ENCODE data around the gene ITPR2.
"Not testable (repeated sequence)": the region's sequence is repeated elsewhere in the genome, so short reads cannot be mapped to it uniquely, and the experiment has no call there.

ITPR2 gene

GRCh38 chr12:26654623-26655022 is 178.4 kb downstream of the ITPR2 start:
- FAIRE-seq = no peak

GRCh38 chr12:26651566-26652188 is 181.3 kb downstream of the ITPR2 start:
- peak; percentile 88 for FAIRE-seq

- FAIRE-seq = no peak
These were observed 182.0 kb downstream of the ITPR2 start for GRCh38 chr12:26651036-26651435.

DNA sequence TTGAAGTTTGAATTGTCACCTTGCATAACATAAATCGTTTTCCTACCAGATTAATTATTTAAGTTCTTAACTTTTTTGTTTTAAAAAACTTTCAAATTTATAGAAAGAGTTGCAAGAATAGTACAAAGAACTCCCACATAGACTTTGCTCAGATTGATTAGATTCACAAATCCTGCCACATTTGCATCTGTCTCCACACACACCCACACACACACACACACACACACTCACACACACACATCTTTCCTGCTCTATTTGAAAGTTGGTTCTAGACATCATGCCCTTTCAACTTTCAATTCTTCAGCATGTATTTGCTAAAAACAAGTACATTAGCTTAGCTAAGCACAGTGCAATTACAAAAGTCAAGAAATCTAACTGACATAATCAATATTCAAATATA is 184.0 kb downstream of the ITPR2 start:
- no peak for FAIRE-seq

- no peak for FAIRE-seq
These were observed 184.4 kb downstream of the ITPR2 start for GRCh38 chr12:26648584-26648983.

DNA sequence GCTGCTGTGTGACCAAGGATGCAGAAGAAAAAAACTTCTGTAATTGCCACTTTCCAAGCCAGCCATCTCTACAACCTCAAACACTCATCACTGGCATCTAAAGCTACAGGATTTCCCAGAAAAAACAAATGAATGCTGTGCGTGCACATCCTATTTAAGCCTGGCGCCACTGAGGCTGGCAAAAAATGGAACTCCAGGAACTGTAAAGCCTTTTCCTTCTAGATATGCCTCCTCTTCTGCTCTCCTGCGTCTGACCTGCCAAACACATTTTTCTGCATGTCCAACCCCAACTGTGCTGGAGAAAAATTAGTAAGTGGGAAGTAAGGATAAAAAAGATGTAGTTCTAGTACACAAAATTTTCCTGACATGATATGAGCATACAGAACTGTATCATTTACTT is 184.9 kb downstream of the ITPR2 start:
- FAIRE-seq = no peak

DNA sequence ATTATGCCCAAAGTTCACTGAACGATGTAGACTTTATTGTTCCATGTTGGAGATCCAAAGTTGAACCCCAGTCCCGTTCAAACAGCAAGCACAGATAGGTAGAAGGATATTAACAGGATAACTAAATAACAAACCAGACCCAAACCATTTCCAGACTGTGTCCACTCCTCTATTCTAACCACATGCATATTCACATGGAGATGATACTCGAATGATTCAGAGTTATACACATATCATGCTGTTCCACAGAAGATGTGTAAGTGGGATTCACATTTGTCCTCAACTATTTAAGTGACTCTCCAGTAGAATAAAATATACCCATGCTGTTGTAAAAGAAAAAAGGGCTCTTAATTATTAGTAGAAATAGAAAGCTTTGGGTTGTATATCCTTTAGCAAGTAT is 185.9 kb downstream of the ITPR2 start:
- FAIRE-seq = no peak

- FAIRE-seq = no peak
These were observed 186.4 kb downstream of the ITPR2 start for GRCh38 chr12:26646571-26646970.

GRCh38 chr12:26644376-26644775 is 188.6 kb downstream of the ITPR2 start:
- FAIRE-seq = not testable (repeated sequence)

DNA sequence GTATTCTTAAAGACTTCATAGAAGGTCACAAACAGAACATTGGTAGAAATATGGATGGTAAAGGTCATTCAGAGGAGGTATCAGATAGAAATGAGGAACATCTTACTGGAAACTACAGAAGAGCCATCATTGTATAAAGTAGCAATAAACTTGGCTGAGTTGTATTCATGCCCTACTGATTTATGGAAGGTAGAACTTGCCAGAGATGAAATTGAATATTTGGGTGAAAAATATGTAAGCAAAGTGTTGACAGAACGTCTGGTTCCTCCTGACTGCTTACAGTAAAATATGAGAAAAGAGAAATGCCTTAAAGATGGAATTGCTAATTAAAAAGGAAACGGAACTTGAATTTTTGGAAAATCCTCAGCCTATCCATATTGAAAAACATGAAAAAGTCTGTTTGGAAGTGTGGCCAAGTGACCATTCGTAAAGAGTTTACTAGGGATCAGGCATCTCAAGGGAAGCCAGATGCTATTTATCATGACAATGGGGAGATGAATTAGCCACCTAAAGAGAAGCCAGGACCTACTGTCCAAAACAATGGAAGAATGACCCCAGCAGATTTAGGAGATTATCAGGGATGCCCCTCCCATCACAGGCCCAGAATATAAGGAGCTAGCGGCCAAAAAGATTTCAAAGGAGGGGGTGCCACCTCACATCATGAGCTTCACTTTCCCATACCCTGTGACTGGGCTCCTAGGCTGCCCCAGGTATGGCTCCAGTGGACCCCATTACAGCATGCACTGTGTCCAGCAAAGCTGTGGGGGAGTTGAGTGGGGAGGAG is 189.3 kb downstream of the ITPR2 start:
- FAIRE-seq = no peak

DNA sequence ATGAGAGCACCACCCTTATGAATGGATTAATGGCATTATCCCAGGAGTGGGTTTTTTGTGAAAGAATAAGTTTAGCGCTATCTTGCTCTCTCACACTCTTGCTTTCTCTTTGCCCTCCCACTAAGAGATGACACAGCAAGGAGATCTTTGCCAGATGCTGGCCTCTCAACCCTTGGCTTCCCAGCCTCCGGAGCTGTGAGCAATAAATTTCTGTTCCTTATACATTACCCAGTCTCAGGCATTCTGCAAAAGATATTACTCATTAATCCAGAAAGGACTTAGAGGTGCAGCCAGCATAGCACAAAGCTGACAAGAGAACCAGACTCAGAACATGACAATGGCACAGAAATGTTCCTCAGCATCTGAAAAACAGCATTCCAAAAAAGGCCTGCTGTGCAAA is 190.6 kb downstream of the ITPR2 start:
- FAIRE-seq = no peak

DNA sequence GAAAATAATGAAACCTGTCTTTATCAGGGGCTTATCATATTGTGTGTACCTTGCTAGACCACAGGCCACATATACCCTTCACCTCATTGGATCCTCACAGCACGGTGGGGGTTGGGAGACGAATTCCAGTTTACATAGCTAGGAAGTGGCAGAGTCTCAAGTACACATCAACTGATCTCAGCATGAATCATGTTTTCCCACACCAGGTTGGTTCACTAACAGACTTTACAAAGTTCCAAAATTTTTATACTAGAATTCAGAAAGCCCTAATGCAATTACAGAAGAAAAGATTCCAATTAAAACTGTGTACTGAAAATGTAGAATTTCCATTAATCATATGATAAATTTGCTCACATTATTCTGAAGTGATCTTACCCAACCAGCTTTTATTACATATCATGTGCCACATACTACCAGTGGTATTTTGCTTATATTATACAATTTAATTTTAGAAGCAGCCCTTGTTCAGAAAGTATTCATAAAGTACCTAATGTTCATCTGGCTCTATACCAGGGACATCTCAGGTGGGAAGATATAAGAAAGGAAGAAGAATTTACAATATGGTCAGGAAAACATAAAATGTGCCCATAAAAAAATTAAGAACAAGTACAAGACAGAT is 196.2 kb downstream of the ITPR2 start:
- FAIRE-seq = no peak

DNA sequence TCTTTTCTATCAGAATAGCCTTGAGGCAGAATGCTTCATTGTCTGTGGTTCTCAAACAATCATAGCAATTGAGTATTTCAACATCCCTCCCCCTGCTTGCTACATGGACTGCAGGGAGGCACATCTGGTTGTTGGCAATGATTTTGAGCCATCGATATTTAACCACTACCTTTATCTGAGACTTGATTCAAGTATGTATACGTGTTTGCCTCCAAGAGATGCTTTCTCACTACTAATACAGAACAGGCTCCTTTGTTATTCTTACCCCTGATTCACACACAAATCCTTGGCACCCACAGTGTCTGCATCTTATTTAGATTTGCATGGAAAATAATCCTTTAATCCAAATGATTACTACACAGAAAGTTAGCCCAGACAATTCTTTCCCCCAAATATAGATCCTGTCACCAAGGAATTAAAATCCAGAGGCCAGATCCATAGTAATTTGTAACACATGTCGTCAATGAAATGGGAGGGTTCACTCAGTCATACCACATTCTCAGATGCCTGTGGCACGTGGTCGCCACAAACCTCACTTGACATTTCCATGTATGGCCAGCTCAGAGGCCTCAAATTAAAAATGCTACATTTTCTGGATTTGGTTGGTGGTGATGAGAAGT is 199.3 kb downstream of the ITPR2 start:
- FAIRE-seq = no peak

DNA sequence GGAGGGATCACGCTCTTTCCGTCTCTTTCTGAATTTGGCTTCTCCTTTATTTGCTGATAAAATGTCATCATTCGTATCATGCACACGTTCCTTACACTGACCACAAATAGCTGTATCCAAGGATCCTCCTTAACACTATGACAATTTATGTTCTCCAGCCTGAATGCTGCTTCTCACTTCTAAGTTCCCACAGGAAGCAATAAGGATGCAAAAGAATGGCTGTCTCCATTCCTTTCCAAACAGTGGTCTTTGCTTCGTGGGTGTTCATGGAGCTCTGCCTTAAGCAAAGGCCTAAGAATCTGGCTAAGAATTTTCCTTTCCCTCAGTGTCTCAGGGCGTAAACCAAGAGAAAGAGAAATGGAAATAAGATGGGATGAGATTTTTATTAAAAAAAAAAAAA is 200.2 kb downstream of the ITPR2 start:
- no peak for FAIRE-seq

DNA sequence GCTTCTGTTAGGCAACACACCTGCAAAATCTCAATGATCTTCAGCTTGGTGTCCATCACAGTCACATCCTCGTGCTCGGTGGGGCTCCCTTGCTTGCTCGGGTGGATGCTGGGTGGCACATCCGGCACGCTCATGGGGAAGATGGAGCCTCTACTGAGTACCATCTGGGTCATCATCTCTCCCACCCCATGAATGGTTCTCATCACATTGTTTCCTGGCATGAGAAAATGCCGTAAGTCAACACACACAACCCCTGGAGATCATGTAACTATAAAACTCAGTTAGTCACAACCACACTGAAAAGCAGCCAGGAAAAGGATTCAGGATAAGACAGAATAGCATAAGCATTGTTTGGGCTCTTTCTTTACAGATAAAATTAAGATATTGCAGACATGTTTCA is 201.1 kb downstream of the ITPR2 start:
- FAIRE-seq = no peak

GRCh38 chr12:26630546-26631027 is 202.4 kb downstream of the ITPR2 start:
- no peak for FAIRE-seq

GRCh38 chr12:26629864-26630263 is 203.1 kb downstream of the ITPR2 start:
- no peak for FAIRE-seq

DNA sequence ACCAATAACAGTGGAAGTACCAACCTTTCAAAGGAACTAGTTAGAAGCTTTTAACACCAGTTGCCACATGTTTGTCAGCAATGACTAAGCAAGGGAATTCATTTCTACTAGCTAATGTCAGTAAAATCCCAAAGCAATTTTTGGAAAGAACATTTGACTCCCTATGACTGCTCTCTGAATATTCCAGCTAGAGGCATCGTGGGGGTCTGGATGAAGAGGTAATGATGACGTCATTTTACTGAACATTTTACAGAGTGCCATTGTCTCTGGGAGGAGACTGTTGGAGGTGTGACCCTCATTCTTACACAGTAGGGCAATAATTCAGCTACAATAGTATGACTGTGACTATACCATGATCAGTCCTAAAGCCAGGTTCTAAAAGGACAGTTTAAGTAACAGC is 204.8 kb downstream of the ITPR2 start:
- no peak for FAIRE-seq

- FAIRE-seq = no peak
These were observed 205.7 kb downstream of the ITPR2 start for GRCh38 chr12:26627335-26627734.

DNA sequence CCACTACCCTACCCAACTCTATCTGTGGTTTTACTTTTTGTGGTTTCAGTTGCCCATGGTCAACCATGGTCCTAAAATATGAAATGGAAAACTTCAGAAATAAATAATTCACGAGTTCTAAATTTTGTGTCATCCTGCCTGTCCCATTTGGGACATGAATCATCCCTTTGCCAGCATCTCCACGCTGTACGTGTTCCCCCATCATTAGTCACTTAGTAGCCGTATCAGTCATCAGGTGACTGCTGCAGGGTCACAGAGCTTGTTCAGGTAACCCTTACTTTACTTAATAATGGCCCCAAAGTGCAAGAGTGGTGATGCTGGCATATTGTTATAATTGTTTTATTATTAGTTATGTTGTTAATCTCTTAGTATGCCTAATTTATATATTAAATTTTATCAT is 209.9 kb downstream of the ITPR2 start:
- no peak for FAIRE-seq

GRCh38 chr12:26622601-26623000 is 210.4 kb downstream of the ITPR2 start:
- FAIRE-seq = no peak

- no peak for FAIRE-seq
These were observed 211.1 kb downstream of the ITPR2 start for GRCh38 chr12:26621932-26622331.

DNA sequence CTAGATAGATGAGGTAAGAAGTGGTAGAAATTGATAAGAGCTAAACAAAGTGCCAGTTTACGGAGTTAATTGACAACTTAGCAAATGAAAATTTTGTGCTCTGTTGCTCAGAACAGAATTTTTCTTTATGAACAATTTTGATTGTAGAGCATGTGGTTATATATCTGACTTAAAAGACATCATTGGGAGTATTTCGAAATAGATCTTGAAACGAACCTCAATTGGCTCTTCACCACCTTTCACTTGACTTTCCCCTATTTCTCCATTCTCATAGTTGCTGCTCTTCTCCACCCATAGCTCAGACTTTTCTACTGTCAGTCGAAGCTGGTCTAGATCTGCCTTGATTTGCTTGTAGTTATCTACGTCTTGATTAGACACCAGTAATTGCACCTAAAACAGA is 212.1 kb downstream of the ITPR2 start:
- no peak for FAIRE-seq

- FAIRE-seq = no peak
These were observed 215.5 kb downstream of the ITPR2 start for GRCh38 chr12:26617513-26617912.

Measured in TTC549 (cell line).